Measurements from ENCODE around the gene NR2F1-AS1.
"Not testable (repeated sequence)": the region's sequence is repeated elsewhere in the genome, so short reads cannot be mapped to it uniquely, and the experiment has no call there.

NR2F1-AS1 gene

GRCh38 chr5:93510626-93511380 lies 70.2 kb downstream of the NR2F1-AS1 start:
- TF ChIP-seq, protein P1, sequence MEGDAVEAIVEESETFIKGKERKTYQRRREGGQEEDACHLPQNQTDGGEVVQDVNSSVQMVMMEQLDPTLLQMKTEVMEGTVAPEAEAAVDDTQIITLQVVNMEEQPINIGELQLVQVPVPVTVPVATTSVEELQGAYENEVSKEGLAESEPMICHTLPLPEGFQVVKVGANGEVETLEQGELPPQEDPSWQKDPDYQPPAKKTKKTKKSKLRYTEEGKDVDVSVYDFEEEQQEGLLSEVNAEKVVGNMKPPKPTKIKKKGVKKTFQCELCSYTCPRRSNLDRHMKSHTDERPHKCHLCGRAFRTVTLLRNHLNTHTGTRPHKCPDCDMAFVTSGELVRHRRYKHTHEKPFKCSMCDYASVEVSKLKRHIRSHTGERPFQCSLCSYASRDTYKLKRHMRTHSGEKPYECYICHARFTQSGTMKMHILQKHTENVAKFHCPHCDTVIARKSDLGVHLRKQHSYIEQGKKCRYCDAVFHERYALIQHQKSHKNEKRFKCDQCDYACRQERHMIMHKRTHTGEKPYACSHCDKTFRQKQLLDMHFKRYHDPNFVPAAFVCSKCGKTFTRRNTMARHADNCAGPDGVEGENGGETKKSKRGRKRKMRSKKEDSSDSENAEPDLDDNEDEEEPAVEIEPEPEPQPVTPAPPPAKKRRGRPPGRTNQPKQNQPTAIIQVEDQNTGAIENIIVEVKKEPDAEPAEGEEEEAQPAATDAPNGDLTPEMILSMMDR (conservative IDR thresholded peaks at IDR 0.05): no peak
- H3K27ac ChIP-seq: no peak overlapping the region

DNA sequence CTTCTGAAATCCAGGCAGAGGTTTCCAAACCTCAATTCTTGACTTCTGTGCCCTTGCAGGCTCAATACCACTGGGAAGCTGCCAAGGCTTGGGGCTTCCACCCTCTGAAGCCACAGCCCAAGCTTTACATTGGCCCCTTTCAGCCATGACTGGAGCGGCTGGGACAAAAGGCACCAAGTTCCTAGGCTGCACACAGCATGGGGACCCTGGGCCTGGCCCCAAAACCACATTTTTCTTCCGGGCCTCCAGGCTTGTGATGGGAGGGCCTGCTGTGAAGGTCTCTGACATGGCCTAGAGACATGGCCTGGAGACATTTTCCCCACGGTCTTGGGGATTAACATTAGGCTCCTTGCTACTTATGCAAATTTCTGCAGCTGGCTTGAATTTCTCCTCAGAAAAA lies 75.5 kb downstream of the NR2F1-AS1 start:
- not testable (repeated sequence) for H3K27ac ChIP-seq

DNA sequence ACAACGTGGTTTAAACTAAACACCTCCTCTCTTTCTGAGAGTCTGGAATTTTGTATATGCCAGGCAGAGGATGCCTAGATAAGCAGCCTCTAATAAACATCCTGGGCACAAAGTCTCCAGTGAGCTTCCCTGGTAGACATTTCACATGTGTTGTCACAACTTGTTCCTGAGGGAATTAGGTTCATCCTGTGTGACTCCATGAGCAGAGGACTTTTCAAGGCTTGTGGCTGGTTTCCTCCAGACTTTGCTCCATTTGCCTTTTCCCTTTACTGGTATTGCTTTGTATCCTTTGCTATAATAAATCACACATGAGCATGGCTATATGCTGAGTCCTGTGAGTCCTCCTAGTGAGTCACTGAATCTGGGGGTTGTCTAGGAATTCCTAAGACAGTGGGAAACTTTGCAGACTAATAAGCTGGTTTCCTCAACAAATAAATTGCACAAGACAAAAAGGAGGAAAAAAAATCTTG lies 77.4 kb downstream of the NR2F1-AS1 start:
- TF ChIP-seq, protein P1 (conservative IDR thresholded peaks at IDR 0.05): no peak
- no peak overlapping the region for H3K27ac ChIP-seq

- no peak overlapping the region for H3K27ac ChIP-seq
- TF ChIP-seq, protein P1 (conservative IDR thresholded peaks at IDR 0.05): no peak
These were observed 83.9 kb downstream of the NR2F1-AS1 start for GRCh38 chr5:93497096-93497495.

GRCh38 chr5:93479982-93480509 lies 101.0 kb downstream of the NR2F1-AS1 start:
- TF ChIP-seq, protein P1 (conservative IDR thresholded peaks at IDR 0.05): no peak
- H3K27ac ChIP-seq: no peak overlapping the region

- TF ChIP-seq, protein P1 (conservative IDR thresholded peaks at IDR 0.05): no peak
- H3K27ac ChIP-seq: no peak overlapping the region
These were observed 103.2 kb downstream of the NR2F1-AS1 start for GRCh38 chr5:93477816-93478215.

DNA sequence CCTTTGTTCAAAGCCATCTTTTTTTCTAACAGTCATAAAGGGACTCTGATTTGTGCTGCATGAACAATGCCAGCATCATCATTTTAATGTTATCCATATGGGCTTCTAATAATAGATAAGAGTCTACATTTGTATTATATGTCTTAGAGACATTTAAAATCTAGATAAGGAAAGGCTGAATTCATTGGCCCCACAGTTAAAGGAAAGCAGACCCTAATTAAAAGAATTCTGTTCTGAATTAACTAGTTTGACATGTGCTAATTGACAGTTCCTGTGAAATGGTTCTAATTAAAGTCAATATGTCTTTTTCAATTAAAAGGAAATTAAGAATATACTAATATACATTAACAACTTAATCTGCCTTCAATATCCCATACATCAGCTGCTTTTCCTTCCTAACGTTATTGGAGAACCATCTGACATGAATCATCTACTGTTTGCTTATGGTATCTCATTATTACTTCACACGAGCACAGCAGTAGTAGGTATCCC lies 104.7 kb downstream of the NR2F1-AS1 start:
- TF ChIP-seq, protein P1 (conservative IDR thresholded peaks at IDR 0.05): no peak
- H3K27ac ChIP-seq: no peak overlapping the region

DNA sequence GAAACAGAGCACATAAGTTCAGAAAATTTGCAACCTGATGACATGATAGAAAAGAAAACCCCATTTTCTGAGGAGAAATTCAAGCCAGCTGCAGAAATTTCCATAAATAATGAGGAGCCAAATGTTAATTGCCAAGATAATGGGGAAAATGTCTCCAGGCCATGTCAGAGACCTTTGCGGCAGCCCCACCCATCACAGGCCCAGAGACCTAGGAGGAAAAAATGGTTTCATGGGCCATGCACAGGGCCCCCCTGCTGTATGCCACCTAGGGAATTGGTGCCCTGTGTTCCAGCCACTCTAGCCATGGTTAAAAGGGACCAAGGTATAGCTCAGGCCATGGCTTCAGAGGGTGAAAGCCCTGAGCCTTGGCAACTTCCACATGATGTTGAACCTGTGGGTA lies 118.1 kb downstream of the NR2F1-AS1 start:
- no peak overlapping the region for H3K27ac ChIP-seq
- TF ChIP-seq, protein P1 (conservative IDR thresholded peaks at IDR 0.05): no peak
